Panc1 (cell line): Measurements from ENCODE around the gene BAIAP3.

Experiments used
- CTCF ChIP-seq: fragments of 450-650 bp; IDR thresholded peaks from 2 replicates; pipeline ENCODE4 v1.5.1; 2017; ENCODE audit warnings: mild to moderate bottlenecking
- POLR2AphosphoS5 ChIP-seq: IDR thresholded peaks from 2 replicates; pipeline ENCODE4 v1.6.1; 2012; ENCODE audit warnings: mild to moderate bottlenecking, low read depth, low read length, moderate library complexity
- REST ChIP-seq, 2 experiments: IDR thresholded peaks; 2 replicates each; pipeline ENCODE4 v1.6.1; 2011 to 2012; ENCODE audit warnings: low read depth in 2 of 2, control low read depth in 1 of 2, low read length in 1 of 2, mild to moderate bottlenecking in 1 of 2, moderate library complexity in 1 of 2; ENCODE audit not compliant: insufficient read depth in 1 of 2
- SIN3A ChIP-seq: IDR thresholded peaks from 2 replicates; pipeline ENCODE4 v1.6.1; 2012; ENCODE audit warnings: low read depth, mild to moderate bottlenecking, low read length, moderate library complexity, borderline replicate concordance; ENCODE audit not compliant: insufficient read depth
- TCF7L2 ChIP-seq: IDR thresholded peaks from 2 replicates; pipeline ENCODE4 v1.6.1; 2011; ENCODE audit warnings: mild to moderate bottlenecking, low read depth, low read length, inconsistent platforms

- no peak for TF ChIP-seq REST (IDR thresholded peaks at IDR 0.05; ENCODE audit: insufficient read depth in 1 of 2, low read depth in 2 of 2, low read length in 1 of 2)
- no peak for TF ChIP-seq CTCF
- no peak for TF ChIP-seq SIN3A
- no peak for TF ChIP-seq POLR2AphosphoS5
- no peak for TF ChIP-seq TCF7L2
Measured at GRCh38 chr16:1350691-1351090, 17.2 kb downstream of the BAIAP3 start.
